HFFc6 (cell line): Measurements from ENCODE around the gene PUSL1. TPM values are rescaled to one million over a fixed set of nuclear protein-coding genes. Genes with fewer than 3 reads are reported as not detected.

Experiments
- DNase-seq: peaks from one replicate; pipeline ENCODE4 v3.0.0-alpha.2; 2018
- H3K27ac Mint-ChIP-seq: 2 replicates; pipeline ENCODE4 v1.8.0; 2020; ENCODE audit warnings: mild to moderate bottlenecking, mixed read lengths
- H3K27me3 Mint-ChIP-seq: 2 replicates; pipeline ENCODE4 v1.8.0; 2021; ENCODE audit warnings: mild to moderate bottlenecking, moderate library complexity, mixed read lengths; ENCODE audit not compliant: insufficient read depth
- H3K36me3 Mint-ChIP-seq: 2 replicates; pipeline ENCODE4 v1.8.0; 2021; ENCODE audit warnings: low read depth, mixed read lengths
- H3K4me1 Mint-ChIP-seq: 2 replicates; pipeline ENCODE4 v1.8.0; 2020; ENCODE audit warnings: low read depth, mixed read lengths
- H3K4me3 Mint-ChIP-seq: 2 replicates; pipeline ENCODE4 v1.8.0; 2020; ENCODE audit warnings: mild to moderate bottlenecking, moderate library complexity, mixed read lengths
- H3K9me3 Mint-ChIP-seq: 2 replicates; pipeline ENCODE4 v1.8.0; 2020; ENCODE audit warnings: mild to moderate bottlenecking, mixed read lengths
- CTCF ChIP-seq: fragments of 200-600 bp; sonication (generic); IDR thresholded peaks from 2 replicates; pipeline ENCODE4 v1.5.0; 2021; ENCODE audit warnings: antibody characterized with exemption, mild to moderate bottlenecking
- total RNA-seq, 6 experiments: library from RNA; stranded (reverse); fragmentation: NEBNext Ultra II Directional; extraction: Animal tissue kit (Norgen Biotek cat#: 25700); gene quantifications; 2 replicates in 1 of 6; 3 replicates in 5 of 6; pipeline ENCODE4 v1.2.3, GENCODE V29; 2021

The PUSL1 gene
- total RNA-seq, 6 experiments from 2014 or later: 23.5 to 28.7 (median 25.6) TPM

GRCh38 chr1:1306661-1307260, 1.6 kb upstream of the PUSL1 start:
- Mint-ChIP-seq H3K36me3 (no peaks in the 10 kb centered on the region), H3K4me3 (peak overlapping the region; percentile 94), H3K27ac (peak overlapping the region; percentile 87), H3K27me3 (peaks cover 1% of the 10 kb centered on the region), H3K4me1 (peaks cover 26% of the 10 kb centered on the region), H3K9me3 (no peaks in the 10 kb centered on the region)
- TF ChIP-seq CTCF: no peak
- no peak for DNase-seq

GRCh38 chr1:1307261-1307922, 1.0 kb upstream of the PUSL1 start:
- Mint-ChIP-seq H3K4me1 (peaks cover 26% of the 10 kb centered on the region), H3K36me3 (no peaks in the 10 kb centered on the region), H3K4me3 (peak overlapping the region; percentile 94), H3K27ac (peak overlapping the region; percentile 87), H3K27me3 (peaks cover 1% of the 10 kb centered on the region), H3K9me3 (no peaks in the 10 kb centered on the region)
- no peak for TF ChIP-seq CTCF
- no peak for DNase-seq

GRCh38 chr1:1308756-1309250, 406 bp downstream of the PUSL1 start:
- Mint-ChIP-seq H3K4me3 (peak overlapping the region; percentile 82), H3K27me3 (peaks cover 3% of the 10 kb centered on the region), H3K9me3 (no peaks in the 10 kb centered on the region), H3K4me1 (peaks cover 26% of the 10 kb centered on the region), H3K27ac (peak overlapping the region; percentile 77), H3K36me3 (no peaks in the 10 kb centered on the region; the same call in 1 of the 2 replicates)
- no peak for TF ChIP-seq CTCF
- DNase-seq: no peak

- no peaks in the 10 kb centered on the region for H3K9me3 Mint-ChIP-seq
- TF ChIP-seq CTCF: no peak
- DNase-seq: no peak
- H3K27ac Mint-ChIP-seq: peak overlapping the region; percentile 45
- H3K4me3 Mint-ChIP-seq: peak overlapping the region; percentile 82
- peaks cover 24% of the 10 kb centered on the region for H3K4me1 Mint-ChIP-seq
- peaks cover 3% of the 10 kb centered on the region for H3K27me3 Mint-ChIP-seq
- no peaks in the 10 kb centered on the region; the same call in 1 of the 2 replicates for H3K36me3 Mint-ChIP-seq
These were observed 1.1 kb downstream of the PUSL1 start for GRCh38 chr1:1309251-1310108.

- Mint-ChIP-seq H3K36me3 (no peaks in the 10 kb centered on the region; the same call in 1 of the 2 replicates), H3K4me1 (peaks cover 18% of the 10 kb centered on the region), H3K4me3 (peak overlapping the region; percentile 82), H3K27me3 (peaks cover 6% of the 10 kb centered on the region), H3K9me3 (no peaks in the 10 kb centered on the region), H3K27ac (no peak overlapping the region)
- no peak for DNase-seq
- TF ChIP-seq CTCF: peak; percentile 9; the same call in 1 of the 2 replicates
These were observed 1.6 kb downstream of the PUSL1 start for GRCh38 chr1:1310109-1310385.
